GM12872 (cell line): ENCODE data around the gene SLC13A3.

ENCODE experiments used
- CTCF ChIP-seq: IDR thresholded peaks from 3 replicates; pipeline ENCODE4 v1.5.1; 2011; ENCODE audit warnings: low read depth, mild to moderate bottlenecking, low read length, moderate library complexity; ENCODE audit not compliant: insufficient read depth

The SLC13A3 gene

GRCh38 chr20:46630306-46630705, 21.0 kb downstream of the SLC13A3 start:
- TF ChIP-seq CTCF, result no peak

- no peak for TF ChIP-seq CTCF
Observed at GRCh38 chr20:46629341-46629740, 21.9 kb downstream of the SLC13A3 start.

GRCh38 chr20:46627234-46627633, 24.0 kb downstream of the SLC13A3 start:
- no peak for TF ChIP-seq CTCF

- TF ChIP-seq CTCF, result no peak
Observed at GRCh38 chr20:46626758-46627157, 24.5 kb downstream of the SLC13A3 start.

GRCh38 chr20:46625875-46626373, 25.3 kb downstream of the SLC13A3 start:
- no peak for TF ChIP-seq CTCF

GRCh38 chr20:46624946-46625345, 26.3 kb downstream of the SLC13A3 start:
- TF ChIP-seq CTCF, result no peak

- no peak for TF ChIP-seq CTCF
Observed at GRCh38 chr20:46622165-46622564, 29.1 kb downstream of the SLC13A3 start.

- no peak for TF ChIP-seq CTCF
Observed at GRCh38 chr20:46621492-46621891, 29.8 kb downstream of the SLC13A3 start.
